H1 (cell line): ENCODE measurements around the gene CTSL. TPM values are rescaled to one million over a fixed set of nuclear protein-coding genes. Genes with fewer than 3 reads are reported as not detected.

Experiments
- CTCF ChIA-PET: fragments of 300-600 bp; sonication (Branson Sonifier 250); formaldehyde crosslinking; loops from one replicate; lab custom pipeline; 2021; ENCODE audit not compliant: partially characterized antibody; lab: Charles Lee
- POLR2A ChIA-PET: fragments of 300-600 bp; sonication (Branson Sonifier 250); formaldehyde crosslinking; loops from one replicate; lab custom pipeline; 2021; ENCODE audit warnings: inconsistent platforms; ENCODE audit not compliant: partially characterized antibody; lab: Charles Lee
- DNase-seq, 2 experiments: peaks; one replicate each; pipeline versions ENCODE4 v3.0.0 to v3.0.0-alpha.2; 2010 to 2022; ENCODE audit warnings: low spot score in 2 of 2, low read depth in 1 of 2, mixed read lengths in 1 of 2
- FAIRE-seq: peaks from 2 replicates; lab custom pipeline; 2011; peaks lifted over from hg19 to GRCh38; lab: Jason Lieb, UNC
- H2AFZ ChIP-seq: 2 replicates; pipeline ENCODE4 v1.8.1; 2012; ENCODE audit warnings: low read length, inconsistent platforms
- H2AK5ac ChIP-seq: 2 replicates; pipeline ENCODE4 v1.6.1; 2013; ENCODE audit warnings: low read depth, low read length
- H2BK120ac ChIP-seq: replicated peaks from 2 replicates; pipeline ENCODE3; 2013; ENCODE audit warnings: low read depth, low read length, inconsistent platforms
- H2BK12ac ChIP-seq: 2 replicates; pipeline ENCODE4 v1.6.1; 2013; ENCODE audit warnings: low read depth, low read length
- H2BK15ac ChIP-seq: 2 replicates; pipeline ENCODE4 v1.6.1; 2013; ENCODE audit warnings: low read length
- H2BK20ac ChIP-seq: 2 replicates; pipeline ENCODE4 v1.6.1; 2013; ENCODE audit warnings: low read length
- H2BK5ac ChIP-seq: 2 replicates; pipeline ENCODE4 v1.6.1; 2013; ENCODE audit warnings: low read depth, low read length
- H3K14ac ChIP-seq: 2 replicates; pipeline ENCODE4 v1.6.1; 2013; ENCODE audit warnings: inconsistent platforms; ENCODE audit not compliant: insufficient read length
- H3K18ac ChIP-seq: 2 replicates; pipeline ENCODE4 v1.6.1; 2013; ENCODE audit warnings: low read length; ENCODE audit errors: extremely low read depth
- H3K23ac ChIP-seq: 2 replicates; pipeline ENCODE4 v1.6.1; 2013; ENCODE audit warnings: inconsistent platforms; ENCODE audit not compliant: insufficient read length
- H3K23me2 ChIP-seq: 2 replicates; pipeline ENCODE4 v1.6.1; 2013; ENCODE audit warnings: low read depth, low read length
- H3K27ac ChIP-seq: 2 replicates; pipeline ENCODE4 v1.6.1; 2011; ENCODE audit warnings: low read depth, low read length, inconsistent platforms
- H3K27me3 ChIP-seq, 4 experiments: replicated peaks in 1 of 4; 1 replicate in 1 of 4; 2 replicates in 3 of 4; pipeline versions ENCODE4 v1.6.1 to v1.8.1; 2011 to 2013; ENCODE audit warnings: low read length in 3 of 4, mild to moderate bottlenecking in 3 of 4, inconsistent platforms in 2 of 4, mixed read lengths in 2 of 4, moderate library complexity in 1 of 4; ENCODE audit not compliant: control insufficient read depth in 3 of 4, insufficient read depth in 3 of 4; ENCODE audit errors: extremely low read depth in 1 of 4
- H3K36me3 ChIP-seq, 4 experiments: 2 replicates each; pipeline versions ENCODE4 v1.6.1 to v1.8.1; 2011 to 2013; ENCODE audit warnings: mild to moderate bottlenecking in 4 of 4, low read length in 3 of 4, moderate library complexity in 2 of 4, control low read depth in 1 of 4, inconsistent platforms in 1 of 4; ENCODE audit not compliant: insufficient read depth in 4 of 4, control insufficient read depth in 2 of 4
- H3K4ac ChIP-seq: replicated peaks from 2 replicates; pipeline ENCODE3; 2013; ENCODE audit warnings: low read length, low read depth, mixed read lengths, inconsistent platforms; ENCODE audit not compliant: insufficient read length
- H3K4me1 ChIP-seq, 4 experiments: replicated peaks in 1 of 4; 1 replicate in 1 of 4; 2 replicates in 3 of 4; pipeline versions ENCODE4 v1.6.1 to v1.8.1; 2011 to 2013; ENCODE audit warnings: low read length in 3 of 4, inconsistent platforms in 2 of 4, mixed read lengths in 1 of 4; ENCODE audit not compliant: insufficient read depth in 4 of 4, control insufficient read depth in 3 of 4
- H3K4me2 ChIP-seq, 2 experiments: 2 replicates each; pipeline versions ENCODE4 v1.6.1 to v1.8.1; 2011 to 2013; ENCODE audit warnings: low read depth in 2 of 2, low read length in 2 of 2, control low read depth in 1 of 2, inconsistent platforms in 1 of 2, mild to moderate bottlenecking in 1 of 2; ENCODE audit not compliant: insufficient read depth in 1 of 2
- H3K4me3 ChIP-seq, 4 experiments: fragments of 200-600, 300-600 bp in 1 of 4; sonication (generic), shearing (Covaris generic), sonication (Bioruptor Twin) in 1 of 4; 2 replicates each; pipeline versions ENCODE4 v1.5.1 to v1.8.1; 2011 to 2016; ENCODE audit warnings: low read length in 4 of 4, low read depth in 3 of 4, control low read depth in 2 of 4, inconsistent platforms in 2 of 4, mild to moderate bottlenecking in 2 of 4, mixed read lengths in 1 of 4, moderate library complexity in 1 of 4; ENCODE audit not compliant: insufficient read depth in 2 of 4; ENCODE audit errors: extremely low read depth in 1 of 4
- H3K56ac ChIP-seq: replicated peaks from 2 replicates; pipeline ENCODE3; 2013; ENCODE audit warnings: low read depth, mild to moderate bottlenecking, mixed read lengths, low read length, inconsistent platforms; ENCODE audit not compliant: insufficient read length
- H3K79me1 ChIP-seq: 2 replicates; pipeline ENCODE4 v1.6.1; 2013; ENCODE audit warnings: low read depth, low read length, control low read depth
- H3K79me2 ChIP-seq, 2 experiments: 2 replicates each; pipeline versions ENCODE4 v1.6.1 to v1.8.1; 2012 to 2013; ENCODE audit warnings: low read length in 2 of 2, mild to moderate bottlenecking in 2 of 2, inconsistent platforms in 1 of 2; ENCODE audit not compliant: insufficient read depth in 2 of 2, control insufficient read depth in 1 of 2
- H3K9ac ChIP-seq, 4 experiments: replicated peaks in 1 of 4; 1 replicate in 1 of 4; 2 replicates in 3 of 4; pipeline versions ENCODE4 v1.6.1 to v1.8.1; 2011 to 2013; ENCODE audit warnings: low read depth in 3 of 4, low read length in 3 of 4, control low read depth in 2 of 4, mild to moderate bottlenecking in 2 of 4, moderate library complexity in 2 of 4, inconsistent platforms in 1 of 4; ENCODE audit errors: extremely low read depth in 1 of 4
- H3K9me3 ChIP-seq, 2 experiments: 2 replicates each; pipeline versions ENCODE4 v1.6.1 to v1.8.1; 2012 to 2013; ENCODE audit warnings: mild to moderate bottlenecking in 2 of 2, moderate library complexity in 2 of 2, control low read depth in 1 of 2, inconsistent platforms in 1 of 2, low read depth in 1 of 2, low read length in 1 of 2, mixed read lengths in 1 of 2; ENCODE audit not compliant: insufficient read depth in 2 of 2
- H4K20me1 ChIP-seq, 2 experiments: replicated peaks in 1 of 2; 2 replicates each; pipeline versions ENCODE3 to v1.8.1; 2011 to 2013; ENCODE audit warnings: inconsistent platforms in 2 of 2, low read length in 2 of 2, mild to moderate bottlenecking in 1 of 2; ENCODE audit not compliant: insufficient read depth in 2 of 2, control insufficient read depth in 1 of 2
- H4K5ac ChIP-seq: 2 replicates; pipeline ENCODE4 v1.6.1; 2013; ENCODE audit warnings: low read length, low read depth, mixed read lengths, inconsistent platforms; ENCODE audit not compliant: insufficient read length
- H4K8ac ChIP-seq: 2 replicates; pipeline ENCODE4 v1.8.0; 2013; ENCODE audit warnings: mild to moderate bottlenecking, moderate library complexity, low read length, inconsistent platforms; ENCODE audit not compliant: insufficient read depth; ENCODE audit errors: extremely low read depth
- H4K91ac ChIP-seq: replicated peaks from 2 replicates; pipeline ENCODE3; 2013; ENCODE audit warnings: low read length, mixed read lengths, inconsistent platforms; ENCODE audit not compliant: insufficient read length
- CBX8 ChIP-seq: fragments of 300-800, 300-1000 bp; sonication (generic); IDR thresholded peaks from 2 replicates; pipeline ENCODE4 v1.7.1; 2016; ENCODE audit warnings: low read depth, low read length, borderline replicate concordance
- CHD1 ChIP-seq: IDR thresholded peaks from 2 replicates; pipeline ENCODE4 v1.6.1; 2012; ENCODE audit warnings: low read depth, low read length, improper control_type of control experiment
- JUND ChIP-seq: IDR thresholded peaks from 2 replicates; pipeline ENCODE4 v1.6.1; 2011; ENCODE audit warnings: mild to moderate bottlenecking, improper control_type of control experiment, low read length
- KDM4A ChIP-seq: IDR thresholded peaks from one replicate; pipeline ENCODE4 v1.7.1; 2012; ENCODE audit warnings: low read depth, mild to moderate bottlenecking, moderate library complexity, low read length, inconsistent platforms; ENCODE audit not compliant: severe bottlenecking
- POLR2AphosphoS5 ChIP-seq: IDR thresholded peaks from 2 replicates; pipeline ENCODE4 v1.6.1; 2011; ENCODE audit warnings: low read depth, low read length
- RNF2 ChIP-seq: fragments of 200-900, 300-1000 bp; sonication (generic); IDR thresholded peaks from 2 replicates; pipeline ENCODE4 v1.7.1; 2016; ENCODE audit warnings: borderline replicate concordance, low read depth, mild to moderate bottlenecking, antibody characterized with exemption, low read length; ENCODE audit not compliant: poor library complexity, severe bottlenecking; ENCODE audit errors: missing control alignments
- SIN3A ChIP-seq, 2 experiments: IDR thresholded peaks in 1 of 2; conservative IDR thresholded peaks in 1 of 2; 2 replicates each; pipeline ENCODE4 v1.6.1; 2011 to 2012; ENCODE audit warnings: low read length in 2 of 2, improper control_type of control experiment in 1 of 2, low read depth in 1 of 2, mild to moderate bottlenecking in 1 of 2
- SIX5 ChIP-seq: IDR thresholded peaks from 2 replicates; pipeline ENCODE4 v1.6.1; 2011; ENCODE audit warnings: mild to moderate bottlenecking, low read depth, low read length
- SP1 ChIP-seq: IDR thresholded peaks from 2 replicates; pipeline ENCODE4 v1.6.1; 2011; ENCODE audit warnings: low read depth, low read length
- TCF12 ChIP-seq: IDR thresholded peaks from 2 replicates; pipeline ENCODE4 v1.6.1; 2011; ENCODE audit warnings: low read depth, mild to moderate bottlenecking, low read length
- WGBS, 2 experiments: shearing (Covaris generic) in 1 of 2; methylation state at CpG; one replicate each; pipeline versions ENCODE4 v1.1.6 to v1.1.7; 2013 to 2015; ENCODE audit warnings: low lambda C conversion rate in 2 of 2, mixed read lengths in 2 of 2, inconsistent platforms in 1 of 2, low coverage in 1 of 2, missing lambda C conversion rate in 1 of 2; ENCODE audit not compliant: insufficient replicate concordance in 2 of 2, insufficient coverage in 1 of 2, insufficient read length in 1 of 2; ENCODE audit errors: extremely low coverage in 1 of 2, missing lambda C conversion rate in 1 of 2; 5-methylcytosine and 5-hydroxymethylcytosine counted together
- polyA plus RNA-seq, 7 experiments: library from polyadenylated mRNA; depleted of rRNA in 3 of 7; stranded (reverse) in 5 of 7; unstranded in 2 of 7; fragments of >200 nt in 5 of 7; fragments of 200-250 nt in 2 of 7; gene quantifications; 1 replicate in 5 of 7; 2 replicates in 1 of 7; 4 replicates in 1 of 7; pipeline versions ENCODE4 v1.2.1 to v1.2.3, GENCODE V29; 2011 to 2013; ENCODE audit warnings: missing spikeins in 2 of 7, mixed read lengths in 2 of 7
- total RNA-seq: library from RNA; stranded (reverse); fragmentation: NEBNext Ultra II Directional; extraction: Animal tissue kit (Norgen Biotek cat#: 25700); gene quantifications from 2 replicates; pipeline ENCODE4 v1.2.1, GENCODE V29; 2021
- TF ChIP-seq, protein P1 (sequence below): IDR thresholded peaks from 2 replicates; pipeline ENCODE4 v1.6.1; 2012; ENCODE audit warnings: low read length, inconsistent platforms

The CTSL gene
- total and polyA plus RNA-seq, 2 of the 8 experiments (the other 6 are each of a cell fraction or from before 2014, with no cell fraction given): 34.2 to 38.2 TPM

DNA sequence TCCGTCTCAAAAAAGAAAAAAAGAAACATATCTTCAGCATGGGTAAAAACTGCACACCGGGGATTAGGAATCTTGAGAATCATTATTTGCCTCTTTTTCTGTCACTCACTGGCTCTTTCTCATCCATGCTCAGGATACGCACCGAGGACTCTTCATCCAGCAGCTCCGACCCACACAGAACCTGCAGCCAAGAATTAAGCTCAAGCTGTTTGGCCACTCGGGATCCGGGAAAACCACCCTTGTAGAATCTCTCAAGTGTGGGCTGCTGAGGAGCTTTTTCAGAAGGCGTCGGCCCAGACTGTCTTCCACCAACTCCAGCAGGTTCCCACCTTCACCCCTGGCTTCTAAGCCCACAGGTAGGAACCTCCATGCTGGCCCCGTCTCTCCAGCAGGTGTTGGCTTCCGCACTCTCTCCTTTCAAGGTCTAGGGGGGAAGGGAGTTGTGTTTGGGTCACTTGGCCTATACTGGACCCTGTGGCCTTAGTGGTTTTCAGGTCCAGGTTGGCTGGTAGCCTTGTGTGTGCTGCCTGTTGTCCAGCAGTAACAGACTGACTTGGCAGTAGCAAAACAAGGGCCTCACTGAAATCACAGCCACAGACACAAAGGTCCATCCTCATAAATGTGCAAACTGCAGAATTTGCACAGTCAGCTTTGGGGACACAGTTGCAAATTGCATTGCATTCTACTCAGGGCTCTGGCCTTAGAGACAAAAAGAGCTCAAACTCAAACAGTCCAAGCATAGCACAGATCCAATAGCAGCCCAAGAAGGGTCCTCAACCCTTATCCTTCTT, 44.5 kb upstream of the CTSL start:
- H2BK20ac ChIP-seq: no peak overlapping the region
- H4K91ac ChIP-seq: no peak overlapping the region
- H2AFZ ChIP-seq: no peak overlapping the region
- H3K4me1 ChIP-seq: no peaks in the 10 kb centered on the region; a peak in 2 of 7 replicates
- peaks cover 4 to 6% of the 10 kb centered on the region in 2 experiments for H4K20me1 ChIP-seq
- H3K4ac ChIP-seq: no peak overlapping the region
- peaks cover 2% of the 10 kb centered on the region for H3K79me1 ChIP-seq
- no peak overlapping the region for H3K23ac ChIP-seq
- H3K14ac ChIP-seq: no peak overlapping the region
- H3K27ac ChIP-seq: no peak overlapping the region
- H3K9ac ChIP-seq: no peak overlapping the region
- H2BK120ac ChIP-seq: no peak overlapping the region
- H3K27me3 ChIP-seq: no peaks in the 10 kb centered on the region
- H3K23me2 ChIP-seq: no peaks in the 10 kb centered on the region
- no peak overlapping the region for H4K5ac ChIP-seq
- no peak overlapping the region for H3K4me2 ChIP-seq
- WGBS, 2 experiments: 88% methylated on average over 11 of the region's 11 CpGs; no CpG with 5 or more reads in 1 of the 2 experiments
- peaks cover 5 to 29% (median 19%) of the 10 kb centered on the region in 4 experiments; a peak in 7 of 8 replicates for H3K36me3 ChIP-seq
- H4K8ac ChIP-seq: no peak overlapping the region
- H2BK15ac ChIP-seq: no peak overlapping the region
- H3K56ac ChIP-seq: no peak overlapping the region
- H3K18ac ChIP-seq: no peak overlapping the region
- H2BK5ac ChIP-seq: no peak overlapping the region
- ChIA-PET CTCF (interaction anchor here (0.8 to 6.5 kb wide), 3 partner anchors 42 to 131 kb away, joined by 3 to 88 read pairs (median 4); no protein-coding TSS in a partner anchor), POLR2A (no interaction called here)
- no peaks in the 10 kb centered on the region for H3K79me2 ChIP-seq
- no peak overlapping the region for H3K4me3 ChIP-seq
- no peak for DNase-seq
- FAIRE-seq: no peak
- no peak overlapping the region for H2AK5ac ChIP-seq
- H2BK12ac ChIP-seq: no peak overlapping the region
- no peaks in the 10 kb centered on the region for H3K9me3 ChIP-seq
- TF ChIP-seq JUND (no peak), CHD1 (no peak), POLR2AphosphoS5 (no peak), SIN3A (conservative IDR thresholded peaks at IDR 0.05 in 1 of 2, IDR thresholded peaks at IDR 0.05 in 1 of 2; ENCODE audit: low read depth in 1 of 2, low read length in 2 of 2) (no peak), SP1 (no peak), RNF2 (no peak), SIX5 (no peak), KDM4A (no peak), TCF12 (no peak), CBX8 (no peak)
- TF ChIP-seq, protein P1, sequence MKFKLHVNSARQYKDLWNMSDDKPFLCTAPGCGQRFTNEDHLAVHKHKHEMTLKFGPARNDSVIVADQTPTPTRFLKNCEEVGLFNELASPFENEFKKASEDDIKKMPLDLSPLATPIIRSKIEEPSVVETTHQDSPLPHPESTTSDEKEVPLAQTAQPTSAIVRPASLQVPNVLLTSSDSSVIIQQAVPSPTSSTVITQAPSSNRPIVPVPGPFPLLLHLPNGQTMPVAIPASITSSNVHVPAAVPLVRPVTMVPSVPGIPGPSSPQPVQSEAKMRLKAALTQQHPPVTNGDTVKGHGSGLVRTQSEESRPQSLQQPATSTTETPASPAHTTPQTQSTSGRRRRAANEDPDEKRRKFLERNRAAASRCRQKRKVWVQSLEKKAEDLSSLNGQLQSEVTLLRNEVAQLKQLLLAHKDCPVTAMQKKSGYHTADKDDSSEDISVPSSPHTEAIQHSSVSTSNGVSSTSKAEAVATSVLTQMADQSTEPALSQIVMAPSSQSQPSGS: no peak
